GM19468 (cell line): ENCODE results near the gene CRIM1.
A peak's percentile ranks its signal among the peaks of the same experiment; 100 is the strongest.
"Not testable (repeated sequence)": the region's sequence is repeated elsewhere in the genome, so short reads cannot be mapped to it uniquely, and the experiment has no call there.

Experiments used
- ATAC-seq: cut with Tn5 transposase; IDR thresholded peaks from one replicate; pipeline ENCODE4 v1.9.1; 2021; ENCODE audit warnings: mild to moderate bottlenecking, moderate library complexity, moderate number of reproducible peaks; ENCODE audit not compliant: unreplicated experiment; ENCODE audit errors: extremely low read depth

CRIM1 gene

GRCh38 chr2:36351736-36352349, 3.7 kb upstream of the CRIM1 start:
- no peak for ATAC-seq

DNA sequence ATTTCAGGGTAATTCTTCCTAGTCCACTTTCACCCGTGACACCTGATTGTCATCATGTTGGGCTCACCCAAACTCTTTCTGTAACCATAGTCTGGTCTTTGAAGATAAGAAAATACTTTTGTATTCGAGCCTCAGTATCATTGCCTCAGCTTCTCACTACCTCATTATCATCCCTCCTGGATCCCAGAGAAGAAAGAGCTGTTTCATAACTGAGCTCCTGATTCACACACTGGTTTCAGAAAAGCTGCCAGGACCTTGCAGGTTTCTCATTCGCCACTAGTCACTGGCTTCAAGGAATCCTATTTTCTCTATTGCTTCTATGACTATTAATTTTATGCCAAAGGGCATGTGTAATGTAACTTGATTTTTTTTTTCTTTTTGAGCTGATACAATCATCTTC, 2.9 kb upstream of the CRIM1 start:
- ATAC-seq, result no peak

DNA sequence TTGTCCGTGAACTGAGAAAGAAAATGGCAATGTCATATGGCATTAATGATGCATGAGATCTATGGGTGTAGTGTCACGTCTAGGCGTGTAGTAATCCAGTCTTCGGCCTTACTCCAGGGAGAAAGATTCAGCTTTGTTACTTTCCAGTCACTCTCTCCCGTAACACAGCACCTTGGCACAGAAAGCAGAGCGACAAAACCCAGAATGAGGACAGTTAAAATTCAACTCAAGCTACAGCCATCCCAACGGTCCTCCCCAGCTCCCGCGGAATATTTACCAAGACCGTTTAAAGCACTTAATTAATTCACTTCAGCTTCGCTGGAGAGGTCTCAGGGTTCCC, 797 bp upstream of the CRIM1 start:
- no peak for ATAC-seq

DNA sequence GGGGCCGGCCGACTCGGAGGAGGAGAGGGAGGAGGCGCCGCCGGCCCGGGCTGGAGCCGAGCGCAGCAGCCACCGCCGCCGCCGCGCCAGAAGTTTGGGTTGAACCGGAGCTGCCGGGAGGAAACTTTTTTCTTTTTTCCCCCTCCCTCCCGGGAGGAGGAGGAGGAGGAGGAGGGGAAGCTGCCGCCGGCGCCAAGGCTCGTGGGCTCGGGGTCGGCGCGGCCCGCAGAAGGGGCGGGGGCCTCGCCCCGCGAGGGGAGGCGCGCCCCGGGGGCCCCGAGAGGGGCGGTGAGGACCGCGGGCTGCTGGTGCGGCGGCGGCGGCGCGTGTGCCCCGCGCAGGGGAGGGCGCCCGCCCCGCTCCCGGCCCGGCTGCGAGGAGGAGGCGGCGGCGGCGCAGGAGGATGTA, 316 bp downstream of the CRIM1 start:
- ATAC-seq, result peak; percentile 3

DNA sequence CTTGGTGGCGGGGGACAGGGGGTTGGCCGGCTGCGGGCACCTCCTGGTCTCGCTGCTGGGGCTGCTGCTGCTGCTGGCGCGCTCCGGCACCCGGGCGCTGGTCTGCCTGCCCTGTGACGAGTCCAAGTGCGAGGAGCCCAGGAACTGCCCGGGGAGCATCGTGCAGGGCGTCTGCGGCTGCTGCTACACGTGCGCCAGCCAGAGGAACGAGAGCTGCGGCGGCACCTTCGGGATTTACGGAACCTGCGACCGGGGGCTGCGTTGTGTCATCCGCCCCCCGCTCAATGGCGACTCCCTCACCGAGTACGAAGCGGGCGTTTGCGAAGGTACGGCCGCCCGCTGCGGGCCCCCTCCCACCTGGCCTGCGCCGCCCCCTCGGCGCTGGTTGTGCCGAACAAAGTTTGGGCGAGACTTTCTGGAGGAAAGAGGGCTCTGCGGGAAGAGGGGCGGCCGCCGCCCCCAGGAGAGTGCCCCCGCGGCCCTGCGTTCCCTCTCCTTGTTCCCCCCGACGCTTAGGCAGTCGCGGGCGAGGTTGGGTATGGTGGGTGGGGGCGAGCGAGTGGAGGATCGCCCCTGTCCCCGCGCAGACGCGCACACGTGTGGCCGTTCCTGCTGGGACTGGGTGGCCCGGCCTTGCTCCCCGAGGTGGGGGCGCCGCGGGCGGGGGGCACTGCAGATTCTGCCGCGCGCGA, 866 bp downstream of the CRIM1 start:
- peak; percentile 8 for ATAC-seq

- no peak for ATAC-seq
Measured at GRCh38 chr2:36356990-36357846, 1.6 kb downstream of the CRIM1 start.

GRCh38 chr2:36357847-36358659, 2.5 kb downstream of the CRIM1 start:
- ATAC-seq, result no peak

DNA sequence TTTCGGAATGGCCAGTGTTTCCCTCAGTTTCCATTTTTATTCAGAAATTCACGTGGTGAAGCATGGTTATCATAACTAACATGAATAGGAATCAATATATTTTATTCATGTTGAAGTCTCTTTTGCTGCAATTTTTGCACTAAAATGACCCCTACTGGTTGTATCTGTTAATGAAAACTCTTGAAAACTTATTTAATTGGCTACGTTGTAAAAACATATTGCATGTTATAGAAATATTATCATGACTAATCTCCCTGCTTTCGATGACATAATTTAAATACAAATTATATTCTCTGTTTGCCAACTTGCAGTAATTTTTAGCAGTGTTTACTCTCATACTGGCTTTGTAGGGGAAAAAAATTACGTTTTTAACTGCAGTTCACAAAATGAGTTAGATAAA, 3.5 kb downstream of the CRIM1 start:
- ATAC-seq, result no peak

DNA sequence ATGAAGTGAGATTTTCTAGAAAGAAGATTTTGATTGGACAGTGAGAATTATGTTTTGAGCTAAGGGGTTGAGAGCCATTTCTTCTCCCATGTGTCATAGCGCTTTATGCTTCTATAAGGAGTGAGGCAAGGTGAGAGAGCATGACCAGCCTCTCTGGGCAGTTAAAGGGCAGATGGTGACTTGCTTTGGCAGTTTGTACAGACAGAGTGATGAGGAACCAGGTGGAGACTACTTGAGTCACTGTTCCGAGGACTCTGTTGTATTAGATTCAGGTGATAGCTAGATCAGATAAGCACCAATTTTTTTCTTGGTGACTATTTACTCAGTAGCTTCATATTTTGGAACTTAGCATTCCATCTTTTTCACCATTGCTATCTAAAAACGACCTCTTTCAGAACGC, 4.5 kb downstream of the CRIM1 start:
- no peak for ATAC-seq

GRCh38 chr2:36360834-36361233, 5.3 kb downstream of the CRIM1 start:
- no peak for ATAC-seq

DNA sequence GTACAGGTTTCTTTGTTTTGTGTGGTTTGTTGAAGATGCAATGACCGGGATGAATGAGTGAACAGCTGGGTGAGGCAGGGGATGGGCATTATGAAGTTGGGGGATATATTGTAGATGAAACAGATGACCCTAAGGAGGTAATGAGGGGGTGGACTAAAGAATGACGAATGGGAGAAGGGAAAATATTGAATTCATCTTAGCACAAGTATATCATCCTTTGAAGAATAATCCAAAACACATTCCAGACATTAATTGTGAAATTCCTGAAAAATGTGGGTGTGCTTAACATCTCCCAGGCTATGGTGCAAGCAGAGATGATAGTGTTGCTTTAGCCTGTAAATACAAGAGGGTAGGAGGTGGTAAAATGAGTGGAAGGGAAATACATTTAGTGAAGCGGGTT, 5.8 kb downstream of the CRIM1 start:
- ATAC-seq, result no peak

GRCh38 chr2:36362291-36362690, 6.7 kb downstream of the CRIM1 start:
- ATAC-seq, result no peak

- not testable (repeated sequence) for ATAC-seq
Measured at GRCh38 chr2:36363085-36363484, 7.5 kb downstream of the CRIM1 start.

DNA sequence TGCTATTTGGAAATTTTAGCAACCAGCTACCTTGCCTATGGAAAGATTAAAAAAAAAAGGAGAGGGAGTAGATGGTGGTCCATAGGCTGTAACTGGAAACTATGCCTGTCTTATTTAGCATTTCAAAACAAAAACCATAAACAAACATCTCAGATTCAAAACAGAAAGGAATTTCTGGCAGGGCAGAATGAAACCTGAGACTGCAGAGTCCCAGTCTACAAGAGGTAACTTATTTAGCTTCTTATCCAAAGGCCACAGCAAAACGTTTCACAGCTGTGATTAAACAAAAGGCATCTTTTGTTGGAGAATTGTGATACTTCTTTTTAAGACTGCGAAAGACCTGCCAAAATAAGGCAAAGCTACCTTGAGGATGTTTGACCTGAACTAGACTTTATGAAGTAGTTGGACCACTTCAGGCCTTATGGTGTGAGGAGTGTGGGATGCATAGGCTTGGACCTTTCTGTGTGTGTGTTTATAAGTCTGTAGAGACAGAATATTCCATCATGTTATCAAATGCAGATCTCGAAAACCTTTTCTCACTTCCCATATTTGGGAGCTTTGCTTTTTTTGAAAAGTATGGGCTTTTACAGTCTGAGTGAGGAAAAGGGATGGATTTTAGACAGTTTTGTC, 11.0 kb downstream of the CRIM1 start:
- no peak for ATAC-seq

- ATAC-seq, result no peak
Measured at GRCh38 chr2:36367486-36367885, 11.9 kb downstream of the CRIM1 start.

- no peak for ATAC-seq
Measured at GRCh38 chr2:36367895-36368353, 12.3 kb downstream of the CRIM1 start.

DNA sequence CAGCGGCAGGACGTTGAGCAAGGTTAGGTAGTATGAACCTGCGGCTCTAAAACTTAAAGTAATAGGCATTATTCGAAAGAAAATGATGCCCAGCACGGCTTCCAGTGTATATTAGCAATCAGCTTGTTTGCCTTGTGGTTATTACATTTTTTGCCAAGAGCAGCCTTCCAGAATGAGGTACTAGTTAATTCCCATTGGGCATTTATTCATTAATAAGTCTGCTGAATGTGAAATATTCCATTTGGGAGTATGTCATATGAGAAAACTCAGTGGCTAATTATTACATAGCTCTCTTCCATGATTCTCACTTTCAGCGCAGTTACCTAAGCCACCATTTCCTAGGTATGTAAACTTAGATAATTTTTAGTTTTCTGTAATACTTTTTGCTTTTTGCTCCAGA, 12.9 kb downstream of the CRIM1 start:
- ATAC-seq, result no peak

GRCh38 chr2:36369163-36369562, 13.6 kb downstream of the CRIM1 start:
- ATAC-seq, result no peak

DNA sequence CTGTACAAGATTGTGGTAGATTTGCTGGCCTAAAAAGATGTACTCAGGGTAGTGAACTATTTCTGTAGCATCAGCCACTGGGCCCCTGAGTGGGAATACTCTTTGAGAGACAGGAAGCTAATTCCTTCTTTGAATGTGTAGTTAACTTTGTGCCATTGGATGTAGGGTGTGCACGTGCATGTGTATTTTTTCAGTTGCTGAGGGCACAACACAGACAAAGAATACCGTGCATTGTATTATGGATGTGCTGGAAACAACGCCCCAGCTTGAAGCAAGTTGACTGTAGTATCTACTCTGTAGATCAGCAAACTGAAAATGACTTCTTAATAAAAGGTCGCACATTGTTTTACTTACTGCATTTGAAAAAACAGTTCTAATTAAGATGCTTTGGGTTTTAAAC, 14.1 kb downstream of the CRIM1 start:
- ATAC-seq, result no peak

DNA sequence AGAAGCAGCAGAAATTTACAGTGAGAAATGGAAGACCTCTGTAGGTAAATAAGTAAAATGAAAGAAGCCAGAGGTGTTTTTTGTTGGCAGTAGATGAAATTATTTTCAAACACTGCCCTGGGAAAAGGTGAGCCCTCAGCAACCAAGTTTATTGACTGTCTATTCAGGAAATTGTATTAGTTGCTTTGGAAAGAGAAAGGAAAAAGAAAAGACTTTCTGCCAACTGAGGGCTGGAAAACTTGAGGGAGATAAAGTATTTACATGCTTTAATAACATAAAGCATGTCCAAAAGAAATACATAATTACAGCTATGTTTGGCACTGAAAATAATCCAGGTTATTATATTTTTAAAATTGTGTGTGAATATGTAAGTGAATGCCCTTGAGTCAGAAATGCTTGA, 14.7 kb downstream of the CRIM1 start:
- no peak for ATAC-seq
